ENCODE results near the gene KIF4B.
"Not testable (repeated sequence)": the region's sequence is repeated elsewhere in the genome, so short reads cannot be mapped to it uniquely, and the experiment has no call there.

KIF4B gene

DNA sequence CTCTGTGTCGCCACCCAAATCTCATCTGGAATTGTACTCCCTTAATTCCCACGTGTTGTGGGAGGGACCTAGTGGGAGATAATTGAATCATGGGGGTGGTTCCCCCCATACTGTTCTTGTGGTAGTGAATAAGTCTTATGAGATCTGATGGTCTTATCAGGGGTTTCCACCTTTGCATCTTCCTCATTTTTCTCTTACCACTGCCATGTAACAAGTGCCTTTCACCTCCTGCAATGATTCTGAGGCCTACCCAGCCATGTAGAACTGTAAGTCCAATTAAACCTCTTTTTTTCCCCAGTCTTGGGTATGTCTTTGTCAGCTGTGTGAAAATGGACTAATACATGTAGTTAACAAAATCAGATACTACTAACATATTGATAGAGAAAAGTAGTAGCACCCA is 35.3 kb upstream of the KIF4B start:
- H3K4me1 ChIP-seq (ENCODE audit: insufficient read depth, low read length); H3K9me3 ChIP-seq (ENCODE audit: low read length); H3K27me3 ChIP-seq (ENCODE audit: control insufficient read depth in 1 of 2, insufficient read depth in 2 of 2, low read length in 2 of 2); H3K27ac ChIP-seq (ENCODE audit: low read depth, low read length); H3K36me3 ChIP-seq (ENCODE audit: insufficient read depth, low read length); H3K4me3 ChIP-seq (ENCODE audit: low read depth in 1 of 2, low read length in 2 of 2); H3K9ac ChIP-seq (ENCODE audit: low read length): not testable (repeated sequence)

DNA sequence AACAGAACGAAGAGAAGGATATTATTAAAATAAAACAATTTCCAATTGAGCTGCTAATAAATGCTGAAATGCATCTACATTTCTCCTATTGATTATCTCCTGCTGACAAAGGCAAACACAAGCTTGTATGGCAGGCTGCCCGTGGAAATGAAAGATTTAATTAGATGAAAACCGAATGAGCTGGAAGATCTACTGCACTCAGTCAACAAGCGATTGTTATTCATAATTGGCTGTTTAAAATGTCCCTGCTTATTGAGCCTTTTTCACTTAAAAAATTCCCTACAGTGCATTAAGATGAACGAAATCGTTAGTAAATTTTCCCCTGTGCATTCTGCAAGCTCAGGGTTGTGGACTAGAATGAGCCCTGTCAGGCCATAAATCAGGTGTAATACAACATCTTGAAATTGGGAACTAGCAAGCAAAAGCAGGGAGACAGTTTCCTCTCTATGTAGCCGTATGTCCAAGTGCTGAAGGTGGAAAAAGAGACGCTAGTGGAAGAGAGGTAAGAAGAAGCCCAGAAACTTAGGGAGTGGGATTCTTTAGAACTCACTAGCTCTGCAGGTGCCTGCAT is 28.5 kb upstream of the KIF4B start:
- Histone ChIP-seq H3K27ac (ENCODE audit: low read depth, low read length) (no peak overlapping the region), H3K36me3 (ENCODE audit: insufficient read depth, low read length) (no peaks in the 10 kb centered on the region), H3K27me3 (ENCODE audit: control insufficient read depth in 1 of 2, insufficient read depth in 2 of 2, low read length in 2 of 2) (no peaks in the 10 kb centered on the region), H3K4me1 (ENCODE audit: insufficient read depth, low read length) (no peaks in the 10 kb centered on the region), H3K9ac (ENCODE audit: low read length) (no peak overlapping the region), H3K4me3 (ENCODE audit: low read depth in 1 of 2, low read length in 2 of 2) (no peak overlapping the region), H3K9me3 (ENCODE audit: low read length) (no peaks in the 10 kb centered on the region)

DNA sequence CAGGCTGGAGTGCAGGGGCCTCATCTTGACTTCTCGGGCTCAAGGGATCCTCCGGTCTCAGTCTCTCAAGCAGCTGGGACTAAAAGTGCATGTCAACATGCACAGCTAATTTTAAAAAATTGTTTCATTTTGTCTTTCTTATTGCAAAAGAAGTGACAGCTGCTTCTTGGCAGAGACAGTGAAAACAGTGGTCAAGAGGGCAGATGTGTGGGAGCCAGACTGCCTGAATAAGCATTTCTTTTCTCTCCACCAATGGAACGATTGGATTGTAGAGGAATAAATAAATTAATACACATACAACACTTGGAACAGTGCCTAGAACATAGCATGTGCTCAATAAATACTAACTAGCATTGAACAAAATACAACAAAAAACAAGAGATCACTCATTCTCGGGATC is 27.4 kb upstream of the KIF4B start:
- Histone ChIP-seq H3K36me3 (ENCODE audit: insufficient read depth, low read length) (no peaks in the 10 kb centered on the region), H3K4me1 (ENCODE audit: insufficient read depth, low read length) (no peaks in the 10 kb centered on the region), H3K9ac (ENCODE audit: low read length) (no peak overlapping the region), H3K27ac (ENCODE audit: low read depth, low read length) (no peak overlapping the region), H3K9me3 (ENCODE audit: low read length) (no peaks in the 10 kb centered on the region), H3K27me3 (ENCODE audit: control insufficient read depth in 1 of 2, insufficient read depth in 2 of 2, low read length in 2 of 2) (no peaks in the 10 kb centered on the region), H3K4me3 (ENCODE audit: low read depth in 1 of 2, low read length in 2 of 2) (no peak overlapping the region)

DNA sequence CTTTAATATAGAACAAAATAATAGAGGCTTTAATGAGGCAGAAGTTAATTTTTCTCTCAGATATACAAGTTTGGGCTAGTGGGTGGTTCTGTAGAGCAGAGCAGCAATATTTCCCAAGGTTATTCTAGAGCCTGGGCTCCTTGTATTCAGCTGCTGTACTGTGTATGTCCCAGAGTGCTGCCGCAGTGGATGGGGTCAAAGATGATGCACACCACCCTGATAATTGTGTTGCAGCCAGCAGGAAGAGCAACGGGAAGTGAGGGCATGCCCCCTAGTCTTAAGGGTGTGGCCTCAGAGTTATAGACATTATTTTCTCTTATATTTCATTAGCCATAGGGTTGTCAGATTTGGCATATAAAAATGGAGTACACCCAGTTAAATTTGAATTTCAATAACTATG is 23.9 kb upstream of the KIF4B start:
- Histone ChIP-seq H3K36me3 (ENCODE audit: insufficient read depth, low read length) (no peaks in the 10 kb centered on the region), H3K9ac (ENCODE audit: low read length) (no peak overlapping the region), H3K27ac (ENCODE audit: low read depth, low read length) (no peak overlapping the region), H3K4me3 (ENCODE audit: low read depth in 1 of 2, low read length in 2 of 2) (no peak overlapping the region), H3K4me1 (ENCODE audit: insufficient read depth, low read length) (no peaks in the 10 kb centered on the region), H3K27me3 (ENCODE audit: control insufficient read depth in 1 of 2, insufficient read depth in 2 of 2, low read length in 2 of 2) (no peaks in the 10 kb centered on the region), H3K9me3 (ENCODE audit: low read length) (no peaks in the 10 kb centered on the region)

DNA sequence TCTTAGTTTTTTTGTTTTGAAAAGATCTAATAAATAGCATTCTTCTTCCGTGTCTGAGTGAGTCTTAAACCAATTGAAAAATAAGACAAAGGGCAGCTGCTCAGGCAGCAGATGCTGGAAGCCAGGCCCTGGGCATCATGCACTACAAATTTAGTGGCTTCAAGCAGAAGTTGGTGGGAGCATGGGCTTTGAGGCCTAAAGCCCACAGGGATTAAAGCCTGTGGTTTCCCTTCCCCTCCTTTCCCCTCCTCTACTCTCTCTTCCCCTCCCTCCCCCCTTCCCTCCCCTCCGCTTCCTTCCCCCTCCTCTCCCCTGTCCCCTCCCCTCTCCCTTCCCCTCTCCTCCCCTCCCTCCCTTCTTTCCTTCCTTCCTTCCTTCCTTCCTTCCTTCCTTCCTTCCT is 20.1 kb upstream of the KIF4B start:
- Histone ChIP-seq H3K9ac (ENCODE audit: low read length) (no peak overlapping the region), H3K9me3 (ENCODE audit: low read length) (no peaks in the 10 kb centered on the region), H3K27ac (ENCODE audit: low read depth, low read length) (no peak overlapping the region), H3K36me3 (ENCODE audit: insufficient read depth, low read length) (no peaks in the 10 kb centered on the region), H3K4me3 (ENCODE audit: low read depth in 1 of 2, low read length in 2 of 2) (no peak overlapping the region), H3K4me1 (ENCODE audit: insufficient read depth, low read length) (no peaks in the 10 kb centered on the region), H3K27me3 (ENCODE audit: control insufficient read depth in 1 of 2, insufficient read depth in 2 of 2, low read length in 2 of 2) (no peaks in the 10 kb centered on the region)

- H3K4me3 ChIP-seq (ENCODE audit: low read depth in 1 of 2, low read length in 2 of 2) = no peak overlapping the region
These were observed 17.9 kb upstream of the KIF4B start for GRCh38 chr5:154995679-154996078.

DNA sequence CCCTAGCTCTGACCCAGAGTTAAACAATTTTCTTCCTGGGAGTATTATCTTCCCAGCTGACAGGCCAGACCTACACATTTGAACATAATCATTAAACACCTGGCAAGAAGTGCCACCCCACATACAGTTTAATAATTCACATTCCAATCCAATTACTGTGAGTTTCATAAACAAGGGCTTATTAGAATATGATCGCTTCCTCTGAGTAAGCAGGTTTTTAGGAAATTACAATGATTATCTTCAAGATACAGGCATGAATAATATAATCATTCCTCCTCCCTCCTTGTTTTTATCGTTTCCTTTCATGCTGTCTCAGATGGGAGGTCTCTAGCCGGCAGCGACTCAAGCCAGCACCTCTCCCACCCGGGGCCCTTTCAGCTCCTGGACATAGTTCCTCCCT is 15.8 kb upstream of the KIF4B start:
- H3K27ac ChIP-seq (ENCODE audit: low read depth, low read length) = no peak overlapping the region
- H3K27me3 ChIP-seq (ENCODE audit: control insufficient read depth in 1 of 2, insufficient read depth in 2 of 2, low read length in 2 of 2) = no peaks in the 10 kb centered on the region

More at GRCh38 chr5:154995679-154996078, 17.9 kb upstream of the KIF4B start:
- Histone ChIP-seq H3K9me3 (ENCODE audit: low read length) (no peaks in the 10 kb centered on the region), H3K36me3 (ENCODE audit: insufficient read depth, low read length) (no peaks in the 10 kb centered on the region), H3K27me3 (ENCODE audit: control insufficient read depth in 1 of 2, insufficient read depth in 2 of 2, low read length in 2 of 2) (no peaks in the 10 kb centered on the region), H3K9ac (ENCODE audit: low read length) (no peak overlapping the region), H3K4me1 (ENCODE audit: insufficient read depth, low read length) (no peaks in the 10 kb centered on the region), H3K27ac (ENCODE audit: low read depth, low read length) (no peak overlapping the region)

DNA sequence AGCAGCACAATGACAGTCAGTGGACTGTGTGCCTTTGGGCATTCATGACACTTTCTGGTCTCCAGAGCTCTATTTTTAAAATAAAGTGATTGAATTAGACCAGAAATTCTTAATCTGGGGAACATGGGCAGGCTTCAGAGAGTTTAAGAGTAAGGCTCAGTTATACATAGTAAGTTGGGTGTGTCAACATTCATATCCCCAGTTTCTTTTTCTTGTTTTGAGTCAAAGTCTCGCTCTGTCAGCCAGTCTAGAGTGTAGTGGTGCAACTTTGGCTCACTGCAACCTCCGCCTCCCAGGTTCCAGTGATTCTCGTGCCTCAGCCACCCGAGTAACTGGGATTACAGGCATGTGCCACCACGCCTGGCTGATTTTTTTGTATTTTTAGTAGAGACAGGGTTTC is 13.7 kb upstream of the KIF4B start:
- no peak overlapping the region for H3K9ac ChIP-seq (ENCODE audit: low read length)
- H3K9me3 ChIP-seq (ENCODE audit: low read length) = no peaks in the 10 kb centered on the region
- no peak overlapping the region for H3K27ac ChIP-seq (ENCODE audit: low read depth, low read length)
- no peaks in the 10 kb centered on the region for H3K4me1 ChIP-seq (ENCODE audit: insufficient read depth, low read length)
- no peaks in the 10 kb centered on the region for H3K36me3 ChIP-seq (ENCODE audit: insufficient read depth, low read length)
- H3K4me3 ChIP-seq (ENCODE audit: low read depth in 1 of 2, low read length in 2 of 2) = no peak overlapping the region
- no peaks in the 10 kb centered on the region for H3K27me3 ChIP-seq (ENCODE audit: control insufficient read depth in 1 of 2, insufficient read depth in 2 of 2, low read length in 2 of 2)

More for the DNA sequence above, 15.8 kb upstream of the KIF4B start:
- Histone ChIP-seq H3K36me3 (ENCODE audit: insufficient read depth, low read length) (no peaks in the 10 kb centered on the region), H3K4me3 (ENCODE audit: low read depth in 1 of 2, low read length in 2 of 2) (no peak overlapping the region), H3K9me3 (ENCODE audit: low read length) (no peaks in the 10 kb centered on the region), H3K4me1 (ENCODE audit: insufficient read depth, low read length) (no peaks in the 10 kb centered on the region), H3K9ac (ENCODE audit: low read length) (no peak overlapping the region)

DNA sequence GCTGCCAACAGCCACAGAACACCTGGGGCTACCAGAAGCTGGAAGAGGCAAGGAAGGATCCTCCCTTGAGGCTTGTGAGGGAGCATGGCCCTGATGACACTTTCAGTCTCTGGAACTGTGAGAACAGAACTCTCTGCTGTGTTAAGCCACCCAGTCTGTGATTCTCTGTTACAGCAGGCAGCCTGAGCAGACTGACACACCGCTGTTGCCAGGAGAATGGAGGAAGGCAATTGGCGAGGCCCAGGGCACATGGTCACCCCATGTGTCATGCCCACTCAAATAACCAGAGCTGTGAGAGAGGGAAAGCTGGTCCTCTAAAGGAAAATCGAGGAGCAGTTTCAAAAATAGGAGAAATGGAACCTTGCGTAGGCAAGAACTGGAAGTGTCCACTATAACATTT is 12.0 kb upstream of the KIF4B start:
- Histone ChIP-seq H3K4me3 (ENCODE audit: low read depth in 1 of 2, low read length in 2 of 2) (no peak overlapping the region), H3K27me3 (ENCODE audit: control insufficient read depth in 1 of 2, insufficient read depth in 2 of 2, low read length in 2 of 2) (no peaks in the 10 kb centered on the region), H3K36me3 (ENCODE audit: insufficient read depth, low read length) (no peaks in the 10 kb centered on the region), H3K9me3 (ENCODE audit: low read length) (no peaks in the 10 kb centered on the region), H3K9ac (ENCODE audit: low read length) (no peak overlapping the region), H3K4me1 (ENCODE audit: insufficient read depth, low read length) (no peaks in the 10 kb centered on the region), H3K27ac (ENCODE audit: low read depth, low read length) (no peak overlapping the region)

DNA sequence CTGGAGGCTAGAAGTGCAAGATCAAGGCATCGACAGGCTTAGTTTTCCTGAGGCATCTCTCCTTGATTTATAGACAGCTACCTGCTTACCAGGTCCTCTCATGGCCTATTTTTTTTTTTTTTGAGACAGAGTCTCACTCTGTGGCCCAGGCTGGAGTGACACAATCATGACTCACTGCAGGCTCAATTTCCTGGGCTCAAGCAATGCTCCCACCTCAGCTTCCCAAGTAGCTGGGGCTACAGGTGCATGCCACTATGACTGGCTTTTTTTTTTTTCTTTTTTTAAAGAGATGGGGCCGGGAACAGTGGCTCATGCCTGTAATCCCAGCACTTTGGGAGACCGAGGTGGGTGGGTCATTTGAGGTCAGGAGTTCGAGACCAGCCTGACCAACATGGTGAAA is 10.8 kb upstream of the KIF4B start:
- H3K4me3 ChIP-seq (ENCODE audit: low read depth in 1 of 2, low read length in 2 of 2); H3K27ac ChIP-seq (ENCODE audit: low read depth, low read length); H3K4me1 ChIP-seq (ENCODE audit: insufficient read depth, low read length); H3K36me3 ChIP-seq (ENCODE audit: insufficient read depth, low read length); H3K27me3 ChIP-seq (ENCODE audit: control insufficient read depth in 1 of 2, insufficient read depth in 2 of 2, low read length in 2 of 2); H3K9ac ChIP-seq (ENCODE audit: low read length); H3K9me3 ChIP-seq (ENCODE audit: low read length): not testable (repeated sequence)

GRCh38 chr5:155004138-155004744 is 9.3 kb upstream of the KIF4B start:
- Histone ChIP-seq H3K27me3 (ENCODE audit: control insufficient read depth in 1 of 2, insufficient read depth in 2 of 2, low read length in 2 of 2) (no peaks in the 10 kb centered on the region), H3K27ac (ENCODE audit: low read depth, low read length) (no peak overlapping the region), H3K36me3 (ENCODE audit: insufficient read depth, low read length) (no peaks in the 10 kb centered on the region), H3K4me3 (ENCODE audit: low read depth in 1 of 2, low read length in 2 of 2) (no peak overlapping the region), H3K4me1 (ENCODE audit: insufficient read depth, low read length) (no peaks in the 10 kb centered on the region), H3K9ac (ENCODE audit: low read length) (no peak overlapping the region), H3K9me3 (ENCODE audit: low read length) (no peaks in the 10 kb centered on the region)

- not testable (repeated sequence) for H3K36me3 ChIP-seq (ENCODE audit: insufficient read depth, low read length); H3K4me3 ChIP-seq (ENCODE audit: low read depth in 1 of 2, low read length in 2 of 2); H3K9ac ChIP-seq (ENCODE audit: low read length); H3K4me1 ChIP-seq (ENCODE audit: insufficient read depth, low read length); H3K27ac ChIP-seq (ENCODE audit: low read depth, low read length); H3K9me3 ChIP-seq (ENCODE audit: low read length); H3K27me3 ChIP-seq (ENCODE audit: control insufficient read depth in 1 of 2, insufficient read depth in 2 of 2, low read length in 2 of 2)
These were observed 7.3 kb upstream of the KIF4B start for GRCh38 chr5:155006265-155006664.

Data from muscle layer of colon (tissue), 2 donors.